RKO (cell line): ENCODE measurements around the gene STAG1.
A peak's percentile ranks its signal among the peaks of the same experiment; 100 is the strongest.
"Not testable (repeated sequence)": the region's sequence is repeated elsewhere in the genome, so short reads cannot be mapped to it uniquely, and the experiment has no call there.

ENCODE experiments used
- DNase-seq: peaks from one replicate; pipeline ENCODE4 v3.0.0-alpha.2; 2016; ENCODE audit warnings: low spot score

The STAG1 gene

GRCh38 chr3:136505676-136506075 is 246.5 kb downstream of the STAG1 start:
- DNase-seq: no peak

GRCh38 chr3:136503056-136503455 is 249.1 kb downstream of the STAG1 start:
- no peak for DNase-seq

GRCh38 chr3:136498919-136499447 is 253.2 kb downstream of the STAG1 start:
- no peak for DNase-seq

GRCh38 chr3:136495213-136495612 is 257.0 kb downstream of the STAG1 start:
- DNase-seq: no peak

DNA sequence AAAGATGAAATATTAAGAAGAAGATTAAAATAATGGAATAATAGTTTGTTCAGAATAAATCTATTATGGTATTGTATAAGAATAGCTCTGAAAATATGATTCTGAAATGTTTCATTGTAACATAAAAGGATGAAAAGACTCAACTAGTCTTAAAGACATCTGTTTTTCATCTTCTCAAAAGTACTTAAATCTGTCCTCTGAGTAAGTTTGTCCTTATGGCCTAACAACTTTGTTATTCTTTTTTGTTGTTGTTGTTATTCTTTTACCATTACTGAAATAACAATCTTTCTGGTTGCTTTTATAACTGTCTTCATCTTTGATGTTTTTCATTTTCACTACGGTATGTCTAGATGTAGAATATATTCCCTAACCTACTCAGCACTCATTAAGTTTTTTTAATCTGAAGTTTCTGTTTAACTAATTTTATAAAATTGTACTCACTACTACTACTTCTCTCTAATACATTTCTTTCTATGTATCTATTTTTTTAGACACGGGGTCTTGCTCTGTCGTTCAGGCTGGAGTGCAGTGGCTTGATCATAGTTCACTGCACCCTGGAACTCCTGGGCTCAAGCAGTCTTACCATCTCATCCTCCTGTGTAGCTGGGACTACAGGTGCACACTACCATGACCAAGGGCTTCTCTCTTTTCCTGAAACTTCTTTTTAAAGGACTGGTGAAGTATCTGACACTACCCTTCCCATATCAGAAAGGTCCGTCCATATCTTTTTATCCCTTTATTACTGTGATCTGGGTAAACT is 261.4 kb downstream of the STAG1 start:
- no peak for DNase-seq

DNA sequence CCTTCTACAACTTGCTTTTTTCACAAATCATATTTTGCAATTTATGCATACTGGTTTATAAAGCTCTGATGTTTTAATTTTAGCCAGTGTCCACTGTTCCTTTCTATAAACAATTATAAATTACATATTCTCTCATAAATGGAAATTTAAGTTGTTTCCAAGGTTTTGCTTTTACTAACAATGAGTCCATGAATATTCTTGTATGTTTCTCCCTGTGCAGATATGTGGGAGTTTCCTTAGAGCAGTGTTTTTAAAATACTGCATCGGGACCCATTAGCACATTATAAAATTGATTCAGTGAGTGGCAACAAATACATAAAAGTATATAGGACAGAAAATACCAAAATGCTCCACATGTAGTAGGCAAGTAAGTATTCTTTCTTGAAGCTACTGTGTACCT is 266.4 kb downstream of the STAG1 start:
- no peak for DNase-seq

DNA sequence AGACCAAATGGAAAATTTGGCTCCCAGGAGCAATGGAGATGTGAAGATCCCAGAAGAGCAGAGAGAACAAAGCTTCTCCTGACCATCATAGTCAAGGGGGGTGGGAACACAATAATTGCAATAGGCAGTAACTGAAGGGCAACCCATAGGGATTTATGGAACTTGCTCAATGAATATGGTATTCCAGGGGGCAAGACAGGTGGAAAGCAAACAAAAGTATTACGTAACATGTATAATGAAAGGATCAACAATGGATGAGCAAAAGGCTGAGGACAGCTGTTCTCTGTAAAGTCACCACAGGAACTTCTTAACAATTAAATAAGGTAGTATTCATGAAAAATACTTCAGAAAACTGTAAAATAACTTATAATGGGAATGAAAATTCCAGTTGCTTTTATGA is 275.9 kb downstream of the STAG1 start:
- no peak for DNase-seq

DNA sequence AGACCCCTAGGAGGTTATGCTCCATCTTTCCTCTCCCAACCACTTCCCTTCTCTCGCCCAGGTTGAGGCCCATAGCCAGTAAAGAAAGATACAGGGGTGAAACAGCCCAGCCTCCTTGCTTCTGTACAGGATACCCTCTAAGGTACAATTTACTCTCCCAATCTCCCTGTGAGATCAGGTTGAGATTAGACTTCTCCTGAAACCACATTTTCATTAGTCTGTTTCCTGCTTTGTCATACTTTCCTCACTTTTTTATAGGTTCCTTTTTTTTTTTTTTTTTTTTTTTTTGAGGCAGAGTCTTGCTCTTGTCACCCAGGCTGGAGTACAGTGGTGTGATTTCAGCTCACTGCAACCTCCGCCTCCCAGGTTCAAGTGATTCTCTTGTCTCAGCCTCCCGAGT is 277.3 kb downstream of the STAG1 start:
- DNase-seq: not testable (repeated sequence)

DNA sequence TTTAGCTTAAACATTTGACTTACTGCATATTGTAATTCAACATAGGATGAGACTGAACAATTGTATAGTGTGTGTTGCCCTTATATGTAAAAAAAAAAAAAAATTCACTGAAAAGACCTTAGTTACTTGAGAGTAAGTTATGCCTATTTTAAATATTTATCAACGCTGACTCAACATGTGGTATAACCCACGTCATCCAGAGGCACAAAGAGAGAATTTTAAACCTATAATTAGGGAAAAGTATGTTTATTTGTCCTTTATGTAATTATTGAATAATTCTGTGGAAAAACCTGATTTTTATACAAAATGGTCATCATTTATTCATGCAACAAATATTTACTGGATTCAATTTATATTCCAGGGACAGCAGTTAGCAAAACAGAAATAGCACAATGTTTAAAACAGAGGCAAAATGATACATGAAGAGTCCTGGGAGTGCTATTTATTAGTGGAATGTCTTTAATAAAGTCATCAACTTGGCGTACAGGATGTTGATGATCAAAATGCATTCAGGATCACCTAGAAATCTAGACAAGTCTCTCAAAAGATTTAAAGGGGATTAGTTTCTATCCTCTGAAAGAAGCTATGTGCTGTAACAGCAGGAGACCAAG is 278.4 kb downstream of the STAG1 start:
- no peak for DNase-seq

DNA sequence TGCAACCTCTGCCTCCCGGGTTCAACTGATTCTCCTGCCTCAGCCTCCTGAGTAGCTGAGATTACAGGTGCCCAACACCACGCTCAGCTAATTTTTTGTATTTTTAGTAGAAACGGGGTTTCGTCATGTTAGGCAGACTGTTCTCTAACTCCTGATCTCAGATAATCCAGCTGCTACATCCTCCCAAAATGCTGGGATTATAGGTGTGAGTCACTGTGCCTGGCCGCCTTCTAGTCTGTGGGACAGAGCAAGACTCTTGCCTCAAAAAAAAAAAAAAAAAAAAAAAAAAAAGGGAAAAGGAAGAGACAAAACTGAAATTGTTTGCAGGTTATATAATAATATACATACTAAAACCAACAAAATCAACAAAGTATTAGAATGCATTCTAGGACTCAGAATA is 286.9 kb downstream of the STAG1 start:
- DNase-seq: no peak

DNA sequence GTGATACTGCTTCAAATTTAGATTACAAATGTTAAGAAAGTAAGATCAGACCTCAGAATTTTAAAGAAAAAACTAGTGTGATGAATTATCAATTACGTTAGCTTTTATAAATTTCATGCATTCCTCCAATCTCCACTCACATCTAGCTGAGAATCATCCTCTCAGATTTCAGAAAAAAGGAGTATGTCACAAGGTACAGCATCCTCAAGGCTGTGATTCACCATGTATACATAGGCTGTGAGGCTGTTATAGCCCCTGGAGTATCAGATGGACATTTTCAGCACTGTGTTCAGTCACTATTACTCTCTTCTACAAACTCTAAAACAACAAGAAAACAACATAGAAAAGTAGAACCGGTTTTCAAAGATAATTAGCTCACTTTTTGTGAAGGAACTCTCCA is 287.7 kb downstream of the STAG1 start:
- DNase-seq: peak; percentile 65

- no peak for DNase-seq
These were observed 289.0 kb downstream of the STAG1 start for GRCh38 chr3:136463170-136463569.

- DNase-seq: no peak
These were observed 294.4 kb downstream of the STAG1 start for GRCh38 chr3:136457793-136458192.

GRCh38 chr3:136456196-136456595 is 296.0 kb downstream of the STAG1 start:
- no peak for DNase-seq

DNA sequence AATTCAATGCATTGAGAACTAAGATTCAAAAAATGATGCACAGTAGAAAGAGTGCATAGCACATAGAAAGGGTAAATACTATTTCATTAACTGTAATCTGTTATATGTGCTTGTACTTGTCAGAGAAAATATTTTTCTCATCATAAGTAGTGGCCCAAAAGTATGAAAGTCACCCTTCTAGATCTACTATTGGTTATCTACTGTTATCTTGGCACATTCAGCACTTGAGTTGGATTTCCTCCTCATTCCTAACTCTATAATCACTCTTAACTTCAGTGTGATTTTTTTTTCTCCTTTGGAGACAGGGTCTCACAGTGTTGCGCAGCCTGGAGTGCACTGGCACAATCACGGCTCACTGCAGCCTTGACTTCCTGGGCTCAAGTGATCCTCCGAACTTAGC is 307.6 kb downstream of the STAG1 start:
- DNase-seq: no peak

DNA sequence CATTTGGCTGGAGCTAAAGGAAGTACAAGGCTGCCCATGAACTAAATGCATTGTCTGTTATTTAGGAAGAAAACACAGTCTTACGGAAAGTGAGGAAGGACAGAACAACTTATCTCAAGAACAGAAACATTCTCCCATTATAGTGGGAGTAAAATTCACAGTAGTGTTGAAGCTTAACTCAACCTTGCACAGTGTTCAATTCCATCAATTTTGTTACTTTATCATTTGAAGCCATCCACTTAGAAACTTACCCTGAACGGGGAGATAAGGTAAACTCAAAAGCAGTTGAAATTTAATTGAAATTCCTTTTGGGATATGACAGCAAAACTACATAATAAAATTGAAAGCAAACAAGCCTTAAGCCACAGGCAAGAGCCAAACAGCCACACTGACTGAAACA is 315.1 kb downstream of the STAG1 start:
- DNase-seq: no peak

GRCh38 chr3:136434429-136434828 is 317.7 kb downstream of the STAG1 start:
- DNase-seq: no peak

DNA sequence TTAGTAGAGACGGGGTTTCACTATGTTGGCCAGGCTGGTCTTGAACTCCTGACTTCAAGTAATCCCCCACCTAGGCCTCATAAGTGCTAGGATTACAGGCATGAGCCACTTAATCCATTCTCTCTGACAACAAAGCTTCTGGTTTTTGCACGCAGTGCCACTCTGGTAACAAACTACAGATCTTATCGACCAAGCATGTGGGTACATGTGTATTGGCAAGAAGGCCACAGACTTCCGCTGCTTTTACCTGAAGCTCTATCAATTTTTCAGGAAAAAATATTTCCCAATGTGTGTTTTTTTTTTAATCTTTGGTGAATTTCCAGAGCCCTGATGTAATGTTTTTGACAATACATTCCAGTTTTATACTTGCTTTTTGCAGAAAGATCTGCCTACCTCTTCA is 319.5 kb downstream of the STAG1 start:
- no peak for DNase-seq

DNA sequence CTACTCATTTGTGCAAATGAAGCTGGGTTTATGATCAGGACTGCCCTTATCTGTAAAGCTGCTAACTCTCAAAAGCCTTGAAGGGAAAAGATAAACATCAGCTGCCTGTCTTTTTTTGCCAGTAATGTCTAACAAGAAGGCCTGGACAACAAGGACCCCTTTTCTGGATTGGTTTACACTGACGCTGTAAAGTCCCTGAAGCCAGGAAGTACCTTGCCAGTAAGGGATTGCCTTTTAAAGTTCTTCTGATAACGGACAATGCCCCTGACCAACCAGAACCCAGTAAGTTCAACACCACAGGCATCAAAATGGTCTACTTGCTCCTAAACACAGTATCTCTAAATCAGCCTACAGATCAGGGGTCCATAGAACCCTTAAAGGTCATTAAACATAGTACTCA is 324.0 kb downstream of the STAG1 start:
- no peak for DNase-seq

DNA sequence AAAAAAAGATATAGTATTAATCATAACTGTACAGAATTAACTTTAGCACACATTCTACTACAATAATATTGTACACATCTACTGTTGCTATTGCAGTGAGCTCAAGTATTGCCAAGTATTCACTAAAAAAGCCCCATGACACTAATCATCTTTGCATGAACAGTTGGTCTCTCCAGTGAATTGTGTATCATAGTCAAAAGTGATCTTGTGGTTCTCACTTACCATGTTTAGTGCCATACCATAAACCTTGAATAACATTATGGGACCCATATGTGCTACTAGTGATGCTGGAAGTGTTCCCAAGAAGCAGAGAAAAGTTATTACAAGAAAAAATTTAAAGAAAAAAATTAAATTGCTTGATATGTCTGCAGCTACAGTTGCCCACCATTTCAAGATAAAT is 324.9 kb downstream of the STAG1 start:
- no peak for DNase-seq

- no peak for DNase-seq
These were observed 337.7 kb downstream of the STAG1 start for GRCh38 chr3:136414476-136414875.

DNA sequence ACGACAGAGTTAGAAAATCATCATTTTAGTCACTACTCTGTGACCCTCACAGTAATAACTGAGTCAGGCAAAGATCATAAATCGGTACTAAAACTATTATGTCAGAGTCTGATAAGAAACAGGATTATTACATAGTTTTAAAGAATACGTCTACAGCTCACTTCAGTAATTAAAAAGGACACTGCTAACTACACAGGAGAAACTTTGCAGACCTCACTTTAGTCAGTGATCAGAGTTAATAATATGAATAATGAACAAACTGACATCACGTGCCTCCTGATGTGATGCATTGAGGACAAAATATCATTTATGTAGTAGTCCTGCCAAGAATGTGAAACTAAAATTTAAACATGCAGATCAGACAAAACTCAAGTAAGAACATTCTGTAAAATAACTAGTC is 339.9 kb downstream of the STAG1 start:
- no peak for DNase-seq

- peak; percentile 26 for DNase-seq
These were observed 342.6 kb downstream of the STAG1 start for GRCh38 chr3:136409549-136409948.

GRCh38 chr3:136404056-136404455 is 348.1 kb downstream of the STAG1 start:
- no peak for DNase-seq
